ENCODE results near the gene LRIG1.

- TF ChIP-seq CTCF (IDR thresholded peaks at IDR 0.05) (no peak), REST (IDR thresholded peaks at IDR 0.05; ENCODE audit: insufficient read depth in 1 of 2, low read depth in 2 of 2, low read length in 1 of 2) (no peak), POLR2AphosphoS5 (IDR thresholded peaks at IDR 0.05; ENCODE audit: low read depth, low read length) (no peak)
Observed at GRCh38 chr3:66473692-66474091, 27.1 kb downstream of the LRIG1 start.

All from Panc1 (cell line).